ENCODE measurements around the gene DDX1.

Gene DDX1

DNA sequence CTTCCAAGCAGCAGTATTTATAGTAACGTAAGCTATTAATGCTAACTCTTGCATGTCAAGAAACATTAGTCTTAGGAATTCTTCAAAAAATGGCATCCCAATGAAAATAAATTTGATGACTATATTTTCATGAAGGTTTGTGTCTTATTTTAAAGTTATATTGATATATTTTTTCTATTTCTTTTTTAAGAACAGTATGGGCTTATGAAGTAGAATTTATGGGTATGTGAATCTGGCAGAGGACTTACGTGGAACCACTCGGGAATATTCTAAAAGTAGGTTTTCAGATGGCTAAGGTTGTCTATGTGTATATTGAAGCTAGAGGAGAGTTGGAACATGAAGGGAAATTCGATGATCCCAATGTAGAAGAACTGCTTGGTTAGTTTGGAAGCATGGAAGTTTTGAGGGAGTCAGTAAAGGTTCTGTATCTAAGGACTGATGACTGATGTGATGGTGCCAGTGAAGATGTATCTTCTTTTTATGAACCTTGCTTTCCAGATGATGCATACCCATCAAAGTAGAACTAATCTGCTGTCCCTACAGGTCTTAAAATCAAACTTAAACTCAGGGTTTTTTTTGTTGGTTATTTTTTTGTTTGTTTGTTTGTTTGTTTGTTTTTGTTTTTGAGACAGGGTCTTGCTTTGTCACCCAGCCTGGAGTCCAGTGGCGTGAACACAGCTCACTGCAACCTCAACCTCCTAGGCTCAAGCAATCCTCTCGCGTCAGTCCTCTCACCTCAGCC, 39.5 kb downstream of the DDX1 start:
- DNase-seq, result no peak

DNA sequence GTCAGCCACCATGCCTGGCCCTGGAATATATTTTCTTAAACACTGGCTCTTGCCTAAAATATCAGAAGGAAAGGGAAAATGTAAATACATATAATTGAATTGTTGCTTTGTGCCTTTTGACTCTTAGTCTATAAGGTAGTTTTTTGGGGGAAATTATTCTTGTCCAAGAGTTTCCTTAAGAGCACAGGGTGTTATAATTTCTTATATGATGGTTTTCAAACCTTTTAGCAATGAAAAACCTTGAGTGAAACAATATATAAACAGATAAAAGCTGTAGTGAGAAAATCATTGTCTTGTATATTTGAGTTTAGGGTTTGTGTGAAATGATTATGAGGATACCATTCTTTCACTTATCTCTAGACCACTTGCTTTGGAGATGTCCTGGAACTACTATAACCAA, 40.2 kb downstream of the DDX1 start:
- DNase-seq, result no peak

DNA sequence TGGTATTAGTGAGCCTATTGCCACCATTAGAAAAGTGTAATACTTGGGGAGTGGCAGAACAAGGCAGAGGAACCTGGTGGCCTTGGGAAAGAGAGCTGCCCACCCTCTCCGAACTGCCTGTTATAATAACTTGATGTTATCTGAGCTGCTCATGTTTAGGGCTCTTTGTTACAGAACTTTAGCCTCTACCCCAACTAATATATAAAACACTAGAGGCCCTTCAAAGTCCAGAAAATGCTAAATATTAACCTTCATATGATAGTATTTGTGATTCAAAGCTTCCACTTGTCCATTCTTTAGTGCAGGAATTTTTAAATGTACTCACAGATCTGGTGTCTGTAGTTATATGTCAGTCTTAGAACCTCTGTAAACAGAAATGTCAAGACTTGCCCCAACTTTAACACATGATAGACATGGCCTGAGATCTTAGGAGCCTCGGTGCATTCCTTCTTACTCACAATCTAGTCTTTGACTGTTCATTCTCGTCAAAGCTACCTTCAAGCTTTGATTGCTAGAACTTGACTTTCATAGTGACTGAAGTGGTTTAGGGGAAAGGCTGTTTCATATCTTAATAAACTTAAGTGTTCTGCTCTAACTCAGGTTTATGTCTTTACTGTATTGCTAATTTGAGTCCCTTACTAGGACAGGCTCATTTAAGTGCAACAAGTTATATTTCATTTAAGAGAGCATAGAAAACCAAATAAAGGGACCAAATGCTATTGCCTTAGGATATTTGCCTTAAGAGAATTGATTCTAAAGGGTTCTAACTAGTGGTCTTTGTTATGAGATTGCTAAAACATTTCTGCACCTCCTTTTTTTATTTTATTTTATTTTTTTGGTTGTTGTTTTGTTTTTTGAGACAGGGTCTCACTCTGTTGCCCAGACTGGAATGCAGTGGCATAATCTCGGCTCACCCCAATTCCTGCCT, 41.6 kb downstream of the DDX1 start:
- DNase-seq, result no peak

DNA sequence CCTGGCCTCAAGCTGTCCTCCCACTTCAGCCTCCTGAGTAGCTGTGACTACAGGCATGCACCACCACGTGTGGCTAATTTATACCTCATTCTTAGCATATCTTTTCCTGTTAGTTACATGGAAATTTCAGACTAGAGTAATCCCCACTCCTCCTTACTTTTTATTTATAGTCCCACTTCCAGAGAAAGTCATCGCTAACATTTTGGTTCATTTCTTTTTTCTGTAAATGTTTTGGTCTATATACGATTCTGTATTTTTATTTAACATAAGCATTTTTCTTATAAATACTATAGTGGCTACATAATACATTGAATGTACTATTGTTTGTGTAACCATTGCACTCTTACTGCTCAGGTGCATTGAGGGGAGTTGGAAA, 42.3 kb downstream of the DDX1 start:
- no peak for DNase-seq

DNA sequence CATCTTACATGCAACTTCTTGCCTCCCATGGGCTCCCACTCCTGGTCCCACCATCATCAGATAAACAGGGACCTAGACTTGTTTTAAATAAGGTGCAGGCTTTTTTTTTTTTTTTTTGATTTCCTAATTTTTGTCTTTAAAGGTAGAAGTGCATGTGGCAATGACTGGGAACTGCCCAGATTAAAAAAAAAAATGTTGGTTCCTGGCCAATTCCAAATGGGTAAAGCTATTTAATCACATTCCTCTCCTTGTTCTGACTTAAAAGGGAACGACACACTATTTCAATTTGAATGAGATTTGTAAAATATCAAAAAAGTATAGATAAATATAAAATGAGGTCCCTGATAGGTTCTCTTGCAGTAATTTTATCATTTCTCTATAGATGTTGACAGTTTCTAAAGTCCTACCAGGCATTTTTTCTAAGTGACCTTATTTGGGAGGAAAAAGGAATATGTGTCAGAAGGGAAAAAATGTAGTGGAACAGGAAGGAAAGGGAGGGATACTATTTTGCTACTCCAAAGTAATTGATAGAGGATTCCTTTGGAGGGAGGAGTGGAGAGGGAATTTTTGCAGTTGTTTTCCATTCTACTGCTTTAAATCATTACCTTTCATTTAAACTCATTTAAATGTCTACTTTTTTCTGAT, 43.3 kb downstream of the DDX1 start:
- DNase-seq, result no peak

DNA sequence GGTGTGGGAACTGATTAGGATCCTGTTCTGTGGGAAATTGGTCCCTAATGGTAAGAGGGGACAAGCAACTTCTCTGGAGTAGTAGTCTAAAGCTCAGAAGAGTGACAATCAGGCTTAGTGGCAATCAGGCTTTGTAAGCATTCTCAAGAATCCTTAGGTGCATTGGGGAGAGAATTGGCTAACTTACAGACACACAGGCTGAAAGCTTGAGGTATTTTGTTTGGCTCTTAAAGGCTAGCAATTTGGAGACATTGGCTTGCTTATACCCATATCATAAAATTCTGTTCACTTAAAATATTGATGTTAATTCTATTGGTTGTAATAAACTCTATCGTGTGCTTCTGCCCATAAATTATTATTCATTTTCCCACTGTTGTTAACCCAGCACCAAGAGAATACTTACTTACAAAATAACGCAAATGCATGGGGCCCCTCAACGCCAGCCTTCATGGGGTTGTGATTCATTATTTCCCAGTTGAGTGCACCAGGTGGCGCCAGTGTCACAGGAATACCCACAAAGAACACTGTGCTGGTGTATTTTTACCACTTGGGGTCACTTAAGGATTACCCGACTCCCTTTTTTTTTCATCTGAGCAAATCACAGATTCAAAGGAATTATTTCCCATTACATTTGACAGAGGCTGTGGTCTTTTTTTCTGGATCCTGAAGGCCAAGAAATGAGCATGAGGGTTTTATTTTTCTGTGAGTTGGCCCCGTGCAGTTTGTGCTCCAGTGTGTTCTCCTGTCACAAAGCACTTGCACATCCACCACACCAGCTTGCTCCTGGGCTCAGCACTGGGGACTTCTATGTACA, 45.5 kb downstream of the DDX1 start:
- no peak for DNase-seq

- no peak for DNase-seq
These were observed 47.1 kb downstream of the DDX1 start for GRCh38 chr2:15638720-15639119.

- no peak for DNase-seq
These were observed 47.9 kb downstream of the DDX1 start for GRCh38 chr2:15639323-15640251.

DNA sequence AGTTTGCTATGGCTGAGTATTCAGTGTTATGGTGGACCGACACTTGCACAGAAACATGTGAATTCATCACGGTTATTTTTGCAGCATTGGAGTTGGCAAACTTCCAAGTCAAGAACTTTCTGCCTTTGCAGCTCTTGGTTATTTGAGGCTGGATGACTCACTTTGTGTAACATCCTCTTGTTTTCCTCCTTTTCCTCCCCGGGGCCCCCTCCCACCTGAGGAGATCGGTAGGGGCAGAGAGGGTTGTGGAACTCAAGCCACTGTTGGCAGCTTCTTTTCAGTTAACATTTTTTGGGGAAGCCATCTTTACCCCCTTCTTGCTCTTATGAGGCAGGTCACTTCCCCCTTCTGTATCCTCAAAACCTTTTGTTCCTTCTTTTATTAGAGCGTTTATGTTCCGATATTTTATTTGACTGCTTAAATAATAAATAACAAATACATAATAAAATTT, 48.6 kb downstream of the DDX1 start:
- no peak for DNase-seq

- DNase-seq, result no peak
These were observed 49.1 kb downstream of the DDX1 start for GRCh38 chr2:15640784-15641183.

DNA sequence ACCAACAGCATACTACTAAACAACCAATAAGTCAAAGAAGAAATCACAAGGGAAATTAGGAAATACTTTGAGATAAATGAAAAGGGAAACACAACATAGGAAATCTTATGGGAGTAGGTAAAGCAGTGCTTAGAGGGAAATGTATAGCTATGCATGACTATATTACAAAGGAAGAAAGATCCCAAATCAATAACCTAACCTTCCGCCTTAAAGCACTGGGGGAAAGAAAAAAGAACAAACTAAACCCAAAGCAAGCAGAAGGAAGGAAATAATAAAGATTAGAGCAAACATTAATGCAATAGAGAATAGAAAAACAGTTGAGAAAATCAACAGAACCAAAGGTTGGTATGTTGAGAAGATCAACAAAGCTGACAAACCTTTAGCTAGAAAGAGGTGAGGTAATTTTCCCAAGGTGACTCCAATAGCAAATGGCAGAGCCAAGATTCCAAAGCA, 49.9 kb downstream of the DDX1 start:
- no peak for DNase-seq

GRCh38 chr2:15642011-15642814, 50.5 kb downstream of the DDX1 start:
- DNase-seq, result no peak

- DNase-seq, result no peak
These were observed 51.3 kb downstream of the DDX1 start for GRCh38 chr2:15642815-15643500.

GRCh38 chr2:15643791-15644585, 52.3 kb downstream of the DDX1 start:
- DNase-seq, result no peak

- no peak for DNase-seq
These were observed 53.6 kb downstream of the DDX1 start for GRCh38 chr2:15645300-15645699.

- DNase-seq, result no peak
These were observed 54.2 kb downstream of the DDX1 start for GRCh38 chr2:15645720-15646385.

GRCh38 chr2:15646661-15647060, 55.0 kb downstream of the DDX1 start:
- DNase-seq, result no peak
